GM23338 (cell line): ENCODE measurements around the gene SSR3. TPM values are rescaled to one million over a fixed set of nuclear protein-coding genes. Genes with fewer than 3 reads are reported as not detected.

ENCODE experiments used
- ATAC-seq: fragments of 200-7000 bp; cut with Tn5 transposase; 3 replicates; pipeline ENCODE4 v1.9.1; 2020
- DNase-seq: peaks from one replicate; pipeline ENCODE4 v3.0.0-alpha.2; 2015; ENCODE audit warnings: low spot score
- H2AFZ ChIP-seq: fragments of 200-600 bp; sonication (generic); 2 replicates; pipeline ENCODE4 v1.8.0; 2016; ENCODE audit warnings: antibody characterized with exemption, mild to moderate bottlenecking, moderate library complexity
- H3F3A ChIP-seq: fragments of 200-600 bp; sonication (generic); replicated peaks from 2 replicates; pipeline ENCODE4 v1.8.0; 2017; ENCODE audit warnings: antibody characterized with exemption, mixed run types, low read depth
- H3K27ac ChIP-seq: fragments of 200-600 bp; sonication (generic); 2 replicates; pipeline ENCODE4 v1.6.1; 2016; ENCODE audit warnings: low read depth
- H3K27me3 ChIP-seq: fragments of 200-600 bp; sonication (generic); 2 replicates; pipeline ENCODE4 v1.8.0; 2016; ENCODE audit warnings: mild to moderate bottlenecking, mixed run types, moderate library complexity; ENCODE audit not compliant: insufficient read depth
- H3K36me3 ChIP-seq: fragments of 200-600 bp; sonication (generic); 2 replicates; pipeline ENCODE4 v1.8.0; 2016; ENCODE audit warnings: mild to moderate bottlenecking; ENCODE audit not compliant: insufficient read depth
- H3K4me1 ChIP-seq: fragments of 200-600 bp; sonication (generic); 2 replicates; pipeline ENCODE4 v1.8.0; 2016; ENCODE audit warnings: mild to moderate bottlenecking, moderate library complexity; ENCODE audit not compliant: insufficient read depth
- H3K4me2 ChIP-seq: fragments of 200-600 bp; sonication (generic); 2 replicates; pipeline ENCODE4 v1.7.1; 2017; ENCODE audit warnings: mixed run types
- H3K4me3 ChIP-seq: fragments of 200-600 bp; sonication (generic); 2 replicates; pipeline ENCODE4 v1.6.1; 2016; ENCODE audit warnings: mixed run types
- H3K79me2 ChIP-seq: fragments of 200-600 bp; sonication (generic); replicated peaks from 2 replicates; pipeline ENCODE4 v1.8.0; 2017; ENCODE audit warnings: mild to moderate bottlenecking; ENCODE audit not compliant: insufficient read depth
- H3K9me2 ChIP-seq: fragments of 200-600 bp; sonication (generic); 2 replicates; pipeline ENCODE4 v1.8.0; 2017; ENCODE audit not compliant: insufficient read depth
- H4K20me1 ChIP-seq: fragments of 200-600 bp; sonication (generic); replicated peaks from 2 replicates; pipeline ENCODE4 v1.8.0; 2017; ENCODE audit warnings: mild to moderate bottlenecking; ENCODE audit not compliant: insufficient read depth
- H3K27ac Mint-ChIP-seq: 2 replicates; pipeline ENCODE4 v1.8.0; 2020; ENCODE audit warnings: inconsistent platforms, mild to moderate bottlenecking, moderate library complexity, mixed read lengths
- H3K27me3 Mint-ChIP-seq: 3 replicates; pipeline ENCODE4 v1.8.0; 2022; ENCODE audit warnings: low read depth, mild to moderate bottlenecking, moderate library complexity, mixed read lengths, inconsistent platforms; ENCODE audit not compliant: insufficient read depth, poor library complexity
- H3K36me3 Mint-ChIP-seq: 3 replicates; pipeline ENCODE4 v1.8.0; 2021; ENCODE audit warnings: low read depth, mild to moderate bottlenecking, inconsistent platforms, moderate library complexity, mixed read lengths
- H3K4me1 Mint-ChIP-seq: 3 replicates; pipeline ENCODE4 v1.8.0; 2020; ENCODE audit warnings: mild to moderate bottlenecking, inconsistent platforms, mixed read lengths
- H3K4me3 Mint-ChIP-seq: 3 replicates; pipeline ENCODE4 v1.8.0; 2021; ENCODE audit warnings: moderate library complexity, mild to moderate bottlenecking, inconsistent platforms, mixed read lengths
- H3K9me3 Mint-ChIP-seq: 3 replicates; pipeline ENCODE4 v1.8.0; 2020; ENCODE audit warnings: moderate library complexity, mild to moderate bottlenecking, inconsistent platforms, mixed read lengths
- CREB1 ChIP-seq: fragments of 250-450 bp; sonication (Bioruptor Pico); IDR thresholded peaks from 2 replicates; pipeline ENCODE4 v1.5.0; 2020; ENCODE audit warnings: low read depth, mild to moderate bottlenecking, moderate library complexity
- EZH2 ChIP-seq: fragments of 200-600 bp; sonication (generic); IDR thresholded peaks from one replicate; pipeline ENCODE4 v1.8.0; 2017; ENCODE audit warnings: antibody characterized with exemption, mild to moderate bottlenecking, low read depth; ENCODE audit not compliant: unreplicated experiment
- EZH2phosphoT487 ChIP-seq: fragments of 200-600 bp; sonication (generic); IDR thresholded peaks from one replicate; pipeline ENCODE4 v1.8.1; 2018; ENCODE audit warnings: antibody characterized with exemption; ENCODE audit not compliant: unreplicated experiment
- JUNB ChIP-seq: IDR thresholded peaks from one replicate; pipeline ENCODE4 v1.6.1; 2016; ENCODE audit warnings: antibody characterized with exemption; ENCODE audit not compliant: unreplicated experiment
- NANOG ChIP-seq: IDR thresholded peaks from 2 replicates; pipeline ENCODE4 v1.6.1; 2016; ENCODE audit warnings: antibody characterized with exemption, borderline replicate concordance
- POLR2AphosphoS5 ChIP-seq: IDR thresholded peaks from 2 replicates; pipeline ENCODE4 v1.6.1; 2016; ENCODE audit warnings: antibody characterized with exemption, low read depth
- STAT1 ChIP-seq: IDR thresholded peaks from one replicate; pipeline ENCODE4 v1.6.1; 2016; ENCODE audit warnings: antibody characterized with exemption; ENCODE audit not compliant: unreplicated experiment
- ZNF114 ChIP-seq: fragments of 250-450 bp; sonication (Bioruptor Pico); IDR thresholded peaks from 2 replicates; pipeline ENCODE4 v1.5.0; 2020; ENCODE audit warnings: mild to moderate bottlenecking, moderate library complexity
- ZNF331 ChIP-seq: fragments of 250-450 bp; sonication (Bioruptor Pico); IDR thresholded peaks from 2 replicates; pipeline ENCODE4 v1.5.0; 2020; ENCODE audit warnings: low read depth, mild to moderate bottlenecking, moderate library complexity
- polyA plus RNA-seq: library from polyadenylated mRNA; unstranded; fragments of >200 nt; fragmentation: Nextera tagmentation; extraction: Ambion mirVana; gene quantifications from 2 replicates; pipeline ENCODE4 v1.2.1, GENCODE V29; 2016
- total RNA-seq: library from RNA; depleted of rRNA; stranded (reverse); fragments of >200 nt; shearing (Covaris generic); gene quantifications from 2 replicates; pipeline ENCODE4 v1.2.3, GENCODE V29; 2014
- TF ChIP-seq, protein P1 (sequence below): fragments of 250-450 bp; sonication (Bioruptor Pico); IDR thresholded peaks from 2 replicates; pipeline ENCODE4 v1.5.0; 2020; ENCODE audit warnings: mild to moderate bottlenecking, moderate library complexity
- TF ChIP-seq, protein P2 (sequence below), 2 experiments: fragments of 200-600 bp in 1 of 2; sonication (generic) in 1 of 2; conservative IDR thresholded peaks; 2 replicates each; pipeline versions ENCODE4 v1.5.1 to v1.6.1; 2016 to 2017; ENCODE audit warnings: antibody characterized with exemption in 2 of 2, low read depth in 2 of 2, mild to moderate bottlenecking in 2 of 2, moderate library complexity in 1 of 2
- TF ChIP-seq, protein P3 (sequence below): IDR thresholded peaks from one replicate; pipeline ENCODE4 v1.6.1; 2018; ENCODE audit warnings: antibody characterized with exemption; ENCODE audit not compliant: unreplicated experiment
- TF ChIP-seq, protein P4 (sequence below): IDR thresholded peaks from 2 replicates; pipeline ENCODE4 v1.6.1; 2016; ENCODE audit warnings: antibody characterized with exemption

The SSR3 gene
- total and polyA plus RNA-seq, 2 experiments from 2014 or later = 143 to 173 TPM

DNA sequence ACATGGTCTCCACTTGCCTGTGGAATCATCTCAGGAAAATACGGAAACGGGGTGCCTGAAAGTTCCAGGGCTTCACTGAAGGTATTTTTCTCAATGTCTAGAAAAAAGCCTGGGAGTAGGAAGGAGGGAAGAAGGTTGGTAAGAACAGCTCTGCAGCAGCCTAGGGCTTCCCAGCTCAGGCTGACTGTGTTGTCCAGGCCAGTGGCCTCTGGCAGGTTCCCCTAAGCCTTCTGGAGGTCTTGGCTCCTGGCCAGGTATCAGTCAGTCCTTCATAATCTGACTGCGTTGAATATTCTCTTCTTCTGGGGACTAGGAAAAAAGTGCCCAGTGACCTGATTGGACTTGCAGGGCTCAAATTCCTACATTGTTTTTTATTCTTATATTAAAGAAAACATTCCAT lies 38.6 kb downstream of the SSR3 start:
- H3K9me2 ChIP-seq = 0 out of 2 replicates have a peak, but pooled peaks cover 3% of the 10 kb centered on the region
- H3K4me1 ChIP-seq = peaks cover 33% of the 10 kb centered on the region
- no peak for TF ChIP-seq CREB1 (CRISPR knock-in tag)
- TF ChIP-seq NANOG = no peak
- no peak for TF ChIP-seq ZNF114 (CRISPR knock-in tag)
- TF ChIP-seq, protein P1, sequence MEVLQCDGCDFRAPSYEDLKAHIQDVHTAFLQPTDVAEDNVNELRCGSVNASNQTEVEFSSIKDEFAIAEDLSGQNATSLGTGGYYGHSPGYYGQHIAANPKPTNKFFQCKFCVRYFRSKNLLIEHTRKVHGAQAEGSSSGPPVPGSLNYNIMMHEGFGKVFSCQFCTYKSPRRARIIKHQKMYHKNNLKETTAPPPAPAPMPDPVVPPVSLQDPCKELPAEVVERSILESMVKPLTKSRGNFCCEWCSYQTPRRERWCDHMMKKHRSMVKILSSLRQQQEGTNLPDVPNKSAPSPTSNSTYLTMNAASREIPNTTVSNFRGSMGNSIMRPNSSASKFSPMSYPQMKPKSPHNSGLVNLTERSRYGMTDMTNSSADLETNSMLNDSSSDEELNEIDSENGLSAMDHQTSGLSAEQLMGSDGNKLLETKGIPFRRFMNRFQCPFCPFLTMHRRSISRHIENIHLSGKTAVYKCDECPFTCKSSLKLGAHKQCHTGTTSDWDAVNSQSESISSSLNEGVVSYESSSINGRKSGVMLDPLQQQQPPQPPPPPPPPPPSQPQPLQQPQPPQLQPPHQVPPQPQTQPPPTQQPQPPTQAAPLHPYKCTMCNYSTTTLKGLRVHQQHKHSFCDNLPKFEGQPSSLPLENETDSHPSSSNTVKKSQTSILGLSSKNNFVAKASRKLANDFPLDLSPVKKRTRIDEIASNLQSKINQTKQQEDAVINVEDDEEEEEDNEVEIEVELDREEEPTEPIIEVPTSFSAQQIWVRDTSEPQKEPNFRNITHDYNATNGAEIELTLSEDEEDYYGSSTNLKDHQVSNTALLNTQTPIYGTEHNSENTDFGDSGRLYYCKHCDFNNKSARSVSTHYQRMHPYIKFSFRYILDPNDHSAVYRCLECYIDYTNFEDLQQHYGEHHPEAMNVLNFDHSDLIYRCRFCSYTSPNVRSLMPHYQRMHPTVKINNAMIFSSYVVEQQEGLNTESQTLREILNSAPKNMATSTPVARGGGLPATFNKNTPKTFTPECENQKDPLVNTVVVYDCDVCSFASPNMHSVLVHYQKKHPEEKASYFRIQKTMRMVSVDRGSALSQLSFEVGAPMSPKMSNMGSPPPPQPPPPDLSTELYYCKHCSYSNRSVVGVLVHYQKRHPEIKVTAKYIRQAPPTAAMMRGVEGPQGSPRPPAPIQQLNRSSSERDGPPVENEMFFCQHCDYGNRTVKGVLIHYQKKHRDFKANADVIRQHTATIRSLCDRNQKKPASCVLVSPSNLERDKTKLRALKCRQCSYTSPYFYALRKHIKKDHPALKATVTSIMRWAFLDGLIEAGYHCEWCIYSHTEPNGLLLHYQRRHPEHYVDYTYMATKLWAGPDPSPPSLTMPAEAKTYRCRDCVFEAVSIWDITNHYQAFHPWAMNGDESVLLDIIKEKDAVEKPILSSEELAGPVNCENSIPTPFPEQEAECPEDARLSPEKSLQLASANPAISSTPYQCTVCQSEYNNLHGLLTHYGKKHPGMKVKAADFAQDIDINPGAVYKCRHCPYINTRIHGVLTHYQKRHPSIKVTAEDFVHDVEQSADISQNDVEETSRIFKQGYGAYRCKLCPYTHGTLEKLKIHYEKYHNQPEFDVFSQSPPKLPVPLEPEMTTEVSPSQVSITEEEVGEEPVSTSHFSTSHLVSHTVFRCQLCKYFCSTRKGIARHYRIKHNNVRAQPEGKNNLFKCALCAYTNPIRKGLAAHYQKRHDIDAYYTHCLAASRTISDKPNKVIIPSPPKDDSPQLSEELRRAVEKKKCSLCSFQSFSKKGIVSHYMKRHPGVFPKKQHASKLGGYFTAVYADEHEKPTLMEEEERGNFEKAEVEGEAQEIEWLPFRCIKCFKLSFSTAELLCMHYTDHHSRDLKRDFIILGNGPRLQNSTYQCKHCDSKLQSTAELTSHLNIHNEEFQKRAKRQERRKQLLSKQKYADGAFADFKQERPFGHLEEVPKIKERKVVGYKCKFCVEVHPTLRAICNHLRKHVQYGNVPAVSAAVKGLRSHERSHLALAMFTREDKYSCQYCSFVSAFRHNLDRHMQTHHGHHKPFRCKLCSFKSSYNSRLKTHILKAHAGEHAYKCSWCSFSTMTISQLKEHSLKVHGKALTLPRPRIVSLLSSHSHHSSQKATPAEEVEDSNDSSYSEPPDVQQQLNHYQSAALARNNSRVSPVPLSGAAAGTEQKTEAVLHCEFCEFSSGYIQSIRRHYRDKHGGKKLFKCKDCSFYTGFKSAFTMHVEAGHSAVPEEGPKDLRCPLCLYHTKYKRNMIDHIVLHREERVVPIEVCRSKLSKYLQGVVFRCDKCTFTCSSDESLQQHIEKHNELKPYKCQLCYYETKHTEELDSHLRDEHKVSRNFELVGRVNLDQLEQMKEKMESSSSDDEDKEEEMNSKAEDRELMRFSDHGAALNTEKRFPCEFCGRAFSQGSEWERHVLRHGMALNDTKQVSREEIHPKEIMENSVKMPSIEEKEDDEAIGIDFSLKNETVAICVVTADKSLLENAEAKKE (CRISPR knock-in tag) = no peak
- TF ChIP-seq, protein P2, sequence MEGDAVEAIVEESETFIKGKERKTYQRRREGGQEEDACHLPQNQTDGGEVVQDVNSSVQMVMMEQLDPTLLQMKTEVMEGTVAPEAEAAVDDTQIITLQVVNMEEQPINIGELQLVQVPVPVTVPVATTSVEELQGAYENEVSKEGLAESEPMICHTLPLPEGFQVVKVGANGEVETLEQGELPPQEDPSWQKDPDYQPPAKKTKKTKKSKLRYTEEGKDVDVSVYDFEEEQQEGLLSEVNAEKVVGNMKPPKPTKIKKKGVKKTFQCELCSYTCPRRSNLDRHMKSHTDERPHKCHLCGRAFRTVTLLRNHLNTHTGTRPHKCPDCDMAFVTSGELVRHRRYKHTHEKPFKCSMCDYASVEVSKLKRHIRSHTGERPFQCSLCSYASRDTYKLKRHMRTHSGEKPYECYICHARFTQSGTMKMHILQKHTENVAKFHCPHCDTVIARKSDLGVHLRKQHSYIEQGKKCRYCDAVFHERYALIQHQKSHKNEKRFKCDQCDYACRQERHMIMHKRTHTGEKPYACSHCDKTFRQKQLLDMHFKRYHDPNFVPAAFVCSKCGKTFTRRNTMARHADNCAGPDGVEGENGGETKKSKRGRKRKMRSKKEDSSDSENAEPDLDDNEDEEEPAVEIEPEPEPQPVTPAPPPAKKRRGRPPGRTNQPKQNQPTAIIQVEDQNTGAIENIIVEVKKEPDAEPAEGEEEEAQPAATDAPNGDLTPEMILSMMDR (conservative IDR thresholded peaks at IDR 0.05; ENCODE audit: low read depth in 2 of 2) = no peak
- TF ChIP-seq JUNB = no peak
- no peak for TF ChIP-seq POLR2AphosphoS5
- no peak for TF ChIP-seq EZH2phosphoT487
- no peak for TF ChIP-seq ZNF331
- TF ChIP-seq, protein P3, sequence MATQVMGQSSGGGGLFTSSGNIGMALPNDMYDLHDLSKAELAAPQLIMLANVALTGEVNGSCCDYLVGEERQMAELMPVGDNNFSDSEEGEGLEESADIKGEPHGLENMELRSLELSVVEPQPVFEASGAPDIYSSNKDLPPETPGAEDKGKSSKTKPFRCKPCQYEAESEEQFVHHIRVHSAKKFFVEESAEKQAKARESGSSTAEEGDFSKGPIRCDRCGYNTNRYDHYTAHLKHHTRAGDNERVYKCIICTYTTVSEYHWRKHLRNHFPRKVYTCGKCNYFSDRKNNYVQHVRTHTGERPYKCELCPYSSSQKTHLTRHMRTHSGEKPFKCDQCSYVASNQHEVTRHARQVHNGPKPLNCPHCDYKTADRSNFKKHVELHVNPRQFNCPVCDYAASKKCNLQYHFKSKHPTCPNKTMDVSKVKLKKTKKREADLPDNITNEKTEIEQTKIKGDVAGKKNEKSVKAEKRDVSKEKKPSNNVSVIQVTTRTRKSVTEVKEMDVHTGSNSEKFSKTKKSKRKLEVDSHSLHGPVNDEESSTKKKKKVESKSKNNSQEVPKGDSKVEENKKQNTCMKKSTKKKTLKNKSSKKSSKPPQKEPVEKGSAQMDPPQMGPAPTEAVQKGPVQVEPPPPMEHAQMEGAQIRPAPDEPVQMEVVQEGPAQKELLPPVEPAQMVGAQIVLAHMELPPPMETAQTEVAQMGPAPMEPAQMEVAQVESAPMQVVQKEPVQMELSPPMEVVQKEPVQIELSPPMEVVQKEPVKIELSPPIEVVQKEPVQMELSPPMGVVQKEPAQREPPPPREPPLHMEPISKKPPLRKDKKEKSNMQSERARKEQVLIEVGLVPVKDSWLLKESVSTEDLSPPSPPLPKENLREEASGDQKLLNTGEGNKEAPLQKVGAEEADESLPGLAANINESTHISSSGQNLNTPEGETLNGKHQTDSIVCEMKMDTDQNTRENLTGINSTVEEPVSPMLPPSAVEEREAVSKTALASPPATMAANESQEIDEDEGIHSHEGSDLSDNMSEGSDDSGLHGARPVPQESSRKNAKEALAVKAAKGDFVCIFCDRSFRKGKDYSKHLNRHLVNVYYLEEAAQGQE = no peak
- TF ChIP-seq, protein P4, sequence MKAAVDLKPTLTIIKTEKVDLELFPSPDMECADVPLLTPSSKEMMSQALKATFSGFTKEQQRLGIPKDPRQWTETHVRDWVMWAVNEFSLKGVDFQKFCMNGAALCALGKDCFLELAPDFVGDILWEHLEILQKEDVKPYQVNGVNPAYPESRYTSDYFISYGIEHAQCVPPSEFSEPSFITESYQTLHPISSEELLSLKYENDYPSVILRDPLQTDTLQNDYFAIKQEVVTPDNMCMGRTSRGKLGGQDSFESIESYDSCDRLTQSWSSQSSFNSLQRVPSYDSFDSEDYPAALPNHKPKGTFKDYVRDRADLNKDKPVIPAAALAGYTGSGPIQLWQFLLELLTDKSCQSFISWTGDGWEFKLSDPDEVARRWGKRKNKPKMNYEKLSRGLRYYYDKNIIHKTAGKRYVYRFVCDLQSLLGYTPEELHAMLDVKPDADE = no peak
- no peak for TF ChIP-seq EZH2
- no peak for TF ChIP-seq STAT1
- H3K27ac ChIP-seq = no peak overlapping the region; the same call in 1 of the 2 replicates
- H3K4me2 ChIP-seq = no peak overlapping the region
- no peaks in the 10 kb centered on the region for H3K36me3 ChIP-seq
- Mint-ChIP-seq H3K4me1 (peaks cover 22% of the 10 kb centered on the region; the same call in 2 of the 3 replicates), H3K9me3 (no peaks in the 10 kb centered on the region), H3K27ac (peak overlapping the region; percentile 60), H3K36me3 (no peaks in the 10 kb centered on the region), H3K27me3 (no peaks in the 10 kb centered on the region), H3K4me3 (no peak overlapping the region)
- no peak overlapping the region for H3K4me3 ChIP-seq
- H2AFZ ChIP-seq = no peak overlapping the region
- peak; percentile 51; the same call in 2 of the 3 replicates for ATAC-seq
- DNase-seq = no peak
- H4K20me1 ChIP-seq = no peaks in the 10 kb centered on the region
- no peaks in the 10 kb centered on the region for H3F3A ChIP-seq
- H3K79me2 ChIP-seq = no peaks in the 10 kb centered on the region
- H3K27me3 ChIP-seq = no peaks in the 10 kb centered on the region
